Measurements from ENCODE around the gene GNG4. TPM values are rescaled to one million over a fixed set of nuclear protein-coding genes. Genes with fewer than 3 reads are reported as not detected.

The GNG4 gene
- total and polyA plus RNA-seq, 2 donors (not counting 3 experiments of a cell fraction or from before 2014, with no cell fraction given), result 0.10 TPM; not detected in 1

GRCh38 chr1:235566084-235566483, 83.5 kb downstream of the GNG4 start:
- ChIA-PET POLR2A (no interaction called here), CTCF (no interaction called here)
- Histone ChIP-seq H3K79me2 (ENCODE audit: control insufficient read depth, insufficient read depth, low read length) (no peaks in the 10 kb centered on the region), H3K4me2 (ENCODE audit: insufficient read depth, low read length) (no peak overlapping the region), H3K9ac (replicated peaks; ENCODE audit: extremely low read depth, insufficient read depth, low read length) (no peak overlapping the region), H3K4me1 (ENCODE audit: control insufficient read depth, extremely low read depth, insufficient read depth, low read length) (no peaks in the 10 kb centered on the region), H3K9me1 (replicated peaks; ENCODE audit: control insufficient read depth, extremely low read depth, insufficient read depth, low read length) (no peaks in the 10 kb centered on the region), H3K9me3 (replicated peaks; ENCODE audit: control insufficient read depth, insufficient read depth, low read length) (no peaks in the 10 kb centered on the region), H2AFZ (ENCODE audit: low read depth, low read length) (no peak overlapping the region), H4K20me1 (replicated peaks; ENCODE audit: control insufficient read depth, extremely low read depth, insufficient read depth, low read length) (no peaks in the 10 kb centered on the region), H3K27ac (ENCODE audit: insufficient read depth, low read depth, low read length) (no peak overlapping the region), H3K27me3 (ENCODE audit: control insufficient read depth in 2 of 2, insufficient read depth in 2 of 2, low read length in 2 of 2) (peaks cover 0 to 1% of the 10 kb centered on the region in 2 experiments), H3K4me3 (replicated peaks in 1 of 3; ENCODE audit: insufficient read depth in 1 of 3, low read depth in 1 of 3, low read length in 3 of 3) (no peak overlapping the region), H3K36me3 (ENCODE audit: control insufficient read depth in 2 of 2, extremely low read depth in 1 of 2, insufficient read depth in 2 of 2, low read length in 2 of 2) (no peaks in the 10 kb centered on the region)
- intact Hi-C loops (cut with micrococcal nuclease), result no loop called here
- FAIRE-seq (no peak), DNase-seq (ENCODE audit: low read depth, low spot score) (no peak)
- dilution Hi-C loops (cut with MboI; ENCODE audit: extremely low pct_ligation_motif_present, low sequenced_read_pairs), result no loop called here
- BruUV-seq (replicated peaks), result no TSS peak
- TF ChIP-seq GATA2 (IDR thresholded peaks at IDR 0.05; ENCODE audit: insufficient read depth, insufficient read length, low read depth, low read length), result no peak
- no peak for TF ChIP-seq EZH2 (IDR thresholded peaks at IDR 0.05; ENCODE audit: borderline replicate concordance, low read depth, low read length, severe bottlenecking)
- no peak for TF ChIP-seq POLR2A (IDR thresholded peaks at IDR 0.05; ENCODE audit: low read depth, low read length)
- TF ChIP-seq FOS (IDR thresholded peaks at IDR 0.05; ENCODE audit: borderline replicate concordance, insufficient read depth, low read length), result no peak
- TF ChIP-seq, protein P1, sequence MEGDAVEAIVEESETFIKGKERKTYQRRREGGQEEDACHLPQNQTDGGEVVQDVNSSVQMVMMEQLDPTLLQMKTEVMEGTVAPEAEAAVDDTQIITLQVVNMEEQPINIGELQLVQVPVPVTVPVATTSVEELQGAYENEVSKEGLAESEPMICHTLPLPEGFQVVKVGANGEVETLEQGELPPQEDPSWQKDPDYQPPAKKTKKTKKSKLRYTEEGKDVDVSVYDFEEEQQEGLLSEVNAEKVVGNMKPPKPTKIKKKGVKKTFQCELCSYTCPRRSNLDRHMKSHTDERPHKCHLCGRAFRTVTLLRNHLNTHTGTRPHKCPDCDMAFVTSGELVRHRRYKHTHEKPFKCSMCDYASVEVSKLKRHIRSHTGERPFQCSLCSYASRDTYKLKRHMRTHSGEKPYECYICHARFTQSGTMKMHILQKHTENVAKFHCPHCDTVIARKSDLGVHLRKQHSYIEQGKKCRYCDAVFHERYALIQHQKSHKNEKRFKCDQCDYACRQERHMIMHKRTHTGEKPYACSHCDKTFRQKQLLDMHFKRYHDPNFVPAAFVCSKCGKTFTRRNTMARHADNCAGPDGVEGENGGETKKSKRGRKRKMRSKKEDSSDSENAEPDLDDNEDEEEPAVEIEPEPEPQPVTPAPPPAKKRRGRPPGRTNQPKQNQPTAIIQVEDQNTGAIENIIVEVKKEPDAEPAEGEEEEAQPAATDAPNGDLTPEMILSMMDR (IDR thresholded peaks at IDR 0.05; ENCODE audit: extremely low read depth in 1 of 2, insufficient read depth in 1 of 2, low read depth in 1 of 2, low read length in 2 of 2), result no peak
- TF ChIP-seq, protein P2, sequence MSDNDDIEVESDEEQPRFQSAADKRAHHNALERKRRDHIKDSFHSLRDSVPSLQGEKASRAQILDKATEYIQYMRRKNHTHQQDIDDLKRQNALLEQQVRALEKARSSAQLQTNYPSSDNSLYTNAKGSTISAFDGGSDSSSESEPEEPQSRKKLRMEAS (IDR thresholded peaks at IDR 0.05; ENCODE audit: insufficient read depth, insufficient read length), result no peak
- no peak for TF ChIP-seq MYC (IDR thresholded peaks at IDR 0.05; ENCODE audit: low read depth, low read length)

Measured in endothelial cell of umbilical vein (primary cell).